Measurements from ENCODE around the gene FAM170A.

FAM170A gene

GRCh38 chr5:119629339-119629738 lies at the start of gene FAM170A:
Gene FAM170A, plus strand, starts transcription at chr5:119629558. Its CDS starts 211 bp downstream, at chr5:119629769.
- in situ Hi-C loops (cut with HindIII; ENCODE audit: low sequenced_read_pairs), result no loop called here

- in situ Hi-C loops (cut with HindIII; ENCODE audit: low sequenced_read_pairs), result no loop called here
These were observed 46.4 kb upstream of the FAM170A start for GRCh38 chr5:119582987-119583386.

- in situ Hi-C loops (cut with HindIII; ENCODE audit: low sequenced_read_pairs), result no loop called here
These were observed 45.7 kb upstream of the FAM170A start for GRCh38 chr5:119583684-119584083.

- in situ Hi-C loops (cut with HindIII; ENCODE audit: low sequenced_read_pairs), result no loop called here
These were observed 33.3 kb upstream of the FAM170A start for GRCh38 chr5:119596046-119596445.

GRCh38 chr5:119597728-119598298 lies 31.5 kb upstream of the FAM170A start:
- in situ Hi-C loops (cut with HindIII; ENCODE audit: low sequenced_read_pairs), result no loop called here

GRCh38 chr5:119613937-119614336 lies 15.4 kb upstream of the FAM170A start:
- in situ Hi-C loops (cut with HindIII; ENCODE audit: low sequenced_read_pairs), result no loop called here

GRCh38 chr5:119614838-119615237 lies 14.5 kb upstream of the FAM170A start:
- in situ Hi-C loops (cut with HindIII; ENCODE audit: low sequenced_read_pairs), result no loop called here

GRCh38 chr5:119626086-119626485 lies 3.3 kb upstream of the FAM170A start:
- in situ Hi-C loops (cut with HindIII; ENCODE audit: low sequenced_read_pairs), result no loop called here

- in situ Hi-C loops (cut with HindIII; ENCODE audit: low sequenced_read_pairs), result no loop called here
These were observed 1.5 kb downstream of the FAM170A start for GRCh38 chr5:119630752-119631440.

- in situ Hi-C loops (cut with HindIII; ENCODE audit: low sequenced_read_pairs), result no loop called here
These were observed 2.3 kb downstream of the FAM170A start for GRCh38 chr5:119631660-119632059.

GRCh38 chr5:119651486-119651885 lies 22.1 kb downstream of the FAM170A start:
- in situ Hi-C loops (cut with HindIII; ENCODE audit: low sequenced_read_pairs), result no loop called here

- in situ Hi-C loops (cut with HindIII; ENCODE audit: low sequenced_read_pairs), result no loop called here
These were observed 25.7 kb downstream of the FAM170A start for GRCh38 chr5:119655061-119655460.

- in situ Hi-C loops (cut with HindIII; ENCODE audit: low sequenced_read_pairs), result no loop called here
These were observed 26.7 kb downstream of the FAM170A start for GRCh38 chr5:119656023-119656422.

GRCh38 chr5:119666542-119666941 lies 37.2 kb downstream of the FAM170A start:
- in situ Hi-C loops (cut with HindIII; ENCODE audit: low sequenced_read_pairs), result loop anchor here (10.0 kb wide), 1 partner anchor 1768 kb away; no protein-coding TSS in a partner anchor

GRCh38 chr5:119678351-119679028 lies 49.1 kb downstream of the FAM170A start:
- in situ Hi-C loops (cut with HindIII; ENCODE audit: low sequenced_read_pairs), result no loop called here

- in situ Hi-C loops (cut with HindIII; ENCODE audit: low sequenced_read_pairs), result no loop called here
These were observed 50.7 kb downstream of the FAM170A start for GRCh38 chr5:119680080-119680479.

- in situ Hi-C loops (cut with HindIII; ENCODE audit: low sequenced_read_pairs), result no loop called here
These were observed 52.4 kb downstream of the FAM170A start for GRCh38 chr5:119681734-119682133.

GRCh38 chr5:119682372-119682771 lies 53.0 kb downstream of the FAM170A start:
- in situ Hi-C loops (cut with HindIII; ENCODE audit: low sequenced_read_pairs), result no loop called here

Data from endothelial cell of hepatic sinusoid (primary cell).